K562 (cell line): ENCODE measurements around the gene COL16A1. TPM values are rescaled to one million over a fixed set of nuclear protein-coding genes. Genes with fewer than 3 reads are reported as not detected.

Experiments
- ATAC-seq: fragments of 200-7000 bp; cut with Tn5 transposase; 3 replicates; pipeline ENCODE4 v1.9.1; 2020; ENCODE audit warnings: moderate library complexity
- BruUV-seq: library from RNA; stranded (reverse); fragments of 400-500 nt; replicated peaks from 2 replicates; lab custom pipeline; 2021; lab: Mats Ljungman, UMichigan
- CTCF ChIA-PET: fragments of 300-600 bp; formaldehyde crosslinking; extraction: SDS; loops from one replicate; lab custom pipeline; 2021; ENCODE audit warnings: low intra/inter-chr PET ratio; lab: Yijun Ruan, JAX
- POLR2A ChIA-PET: fragments of 300-600, 350-650 bp; sonication (Branson Sonifier 250); formaldehyde crosslinking; extraction: SDS; loops from one replicate; lab custom pipeline; 2021; ENCODE audit warnings: antibody characterized with exemption, inconsistent platforms; lab: Yijun Ruan, JAX
- DNase-seq, 4 experiments: peaks; one replicate each; pipeline versions ENCODE4 v3.0.0 to v3.0.0-alpha.2; 2011 to 2018; ENCODE audit warnings: low spot score in 3 of 4, mixed read lengths in 3 of 4; ENCODE audit errors: extremely low read depth in 1 of 4
- FAIRE-seq: peaks from 2 replicates; lab custom pipeline; 2011; peaks lifted over from hg19 to GRCh38; lab: Jason Lieb, UNC
- H2AFZ ChIP-seq: 2 replicates; pipeline ENCODE4 v1.6.0; 2011; ENCODE audit warnings: low read depth, low read length, control low read depth, inconsistent platforms
- H3K27ac ChIP-seq: fragments of 200-600 bp; 3 replicates; pipeline ENCODE4 v1.8.0; 2011; ENCODE audit warnings: low read depth, mild to moderate bottlenecking, control low read depth, inconsistent platforms, low read length, moderate library complexity, mixed read lengths; ENCODE audit errors: extremely low read depth
- H3K27me3 ChIP-seq, 2 experiments: fragments of 300-600 bp in 1 of 2; 2 replicates in 1 of 2; 3 replicates in 1 of 2; pipeline versions ENCODE4 v1.6.0 to v1.8.0; 2011; ENCODE audit warnings: inconsistent platforms in 2 of 2, low read length in 2 of 2, mild to moderate bottlenecking in 1 of 2, mixed read lengths in 1 of 2, moderate library complexity in 1 of 2; ENCODE audit not compliant: control insufficient read depth in 2 of 2, insufficient read depth in 2 of 2
- H3K36me3 ChIP-seq: fragments of 300-600 bp; 3 replicates; pipeline ENCODE4 v1.8.0; 2011; ENCODE audit warnings: mild to moderate bottlenecking, low read length, inconsistent platforms; ENCODE audit not compliant: control insufficient read depth, insufficient read depth
- H3K4me1 ChIP-seq, 2 experiments: fragments of 200-600 bp in 1 of 2; replicated peaks in 1 of 2; 2 replicates in 1 of 2; 3 replicates in 1 of 2; pipeline versions ENCODE4 v1.5.1 to v1.8.0; 2011; ENCODE audit warnings: inconsistent platforms in 2 of 2, low read length in 2 of 2, mild to moderate bottlenecking in 1 of 2, mixed read lengths in 1 of 2, moderate library complexity in 1 of 2; ENCODE audit not compliant: control insufficient read depth in 2 of 2, insufficient read depth in 2 of 2
- H3K4me2 ChIP-seq: 2 replicates; pipeline ENCODE4 v1.6.1; 2011; ENCODE audit warnings: low read length, control low read depth, inconsistent platforms, mixed read lengths; ENCODE audit not compliant: insufficient read depth
- H3K4me3 ChIP-seq: fragments of 200-600 bp; sonication (generic), shearing (Covaris generic); 2 replicates; pipeline ENCODE4 v1.5.1; 2016; ENCODE audit warnings: control low read depth, inconsistent platforms
- H3K79me2 ChIP-seq: fragments of 200-600 bp; 3 replicates; pipeline ENCODE4 v1.8.0; 2011; ENCODE audit warnings: low read length, inconsistent platforms; ENCODE audit not compliant: control insufficient read depth, insufficient read depth
- H3K9ac ChIP-seq, 2 experiments: 2 replicates each; pipeline versions ENCODE4 v1.6.0 to v1.6.1; 2011; ENCODE audit warnings: low read depth in 2 of 2, low read length in 2 of 2, control low read depth in 1 of 2, inconsistent platforms in 1 of 2, mild to moderate bottlenecking in 1 of 2, mixed read lengths in 1 of 2; ENCODE audit not compliant: insufficient read depth in 1 of 2
- H3K9me1 ChIP-seq: one replicate; pipeline ENCODE4 v1.6.0; 2011; ENCODE audit warnings: inconsistent platforms, mild to moderate bottlenecking, low read length, moderate library complexity; ENCODE audit not compliant: control insufficient read depth, insufficient read depth
- H3K9me3 ChIP-seq: replicated peaks from 2 replicates; pipeline ENCODE4 v1.5.1; 2011; ENCODE audit warnings: low read depth, low read length, inconsistent platforms; ENCODE audit not compliant: control insufficient read depth, insufficient read depth
- H4K20me1 ChIP-seq: replicated peaks from 2 replicates; pipeline ENCODE4 v1.6.1; 2011; ENCODE audit warnings: low read length, inconsistent platforms, mixed read lengths; ENCODE audit not compliant: control insufficient read depth, insufficient read depth
- CBFA2T2 ChIP-seq: fragments of 450-650 bp; conservative IDR thresholded peaks from 2 replicates; pipeline ENCODE4 v1.6.1; 2017; ENCODE audit warnings: mild to moderate bottlenecking
- HEY1 ChIP-seq: fragments of 250-450 bp; sonication (Bioruptor Pico); IDR thresholded peaks from 2 replicates; pipeline ENCODE4 v1.5.0; 2020; ENCODE audit warnings: mild to moderate bottlenecking, moderate library complexity, borderline replicate concordance
- MTA3 ChIP-seq: fragments of 450-650 bp; formaldehyde crosslinking; IDR thresholded peaks from 2 replicates; pipeline ENCODE4 v1.6.1; 2017; ENCODE audit warnings: mild to moderate bottlenecking, borderline replicate concordance
- MYNN ChIP-seq, 2 experiments: sonication (generic); formaldehyde crosslinking in 1 of 2; IDR thresholded peaks; 2 replicates each; pipeline versions ENCODE4 v1.5.0 to v1.6.1; 2016 to 2020; ENCODE audit warnings: antibody characterized with exemption in 1 of 2, missing genetic modification reagents in 1 of 2
- YBX1 ChIP-seq: fragments of 450-650 bp; IDR thresholded peaks from 2 replicates; pipeline ENCODE4 v1.7.1; 2016; ENCODE audit warnings: mild to moderate bottlenecking
- ZNF12 ChIP-seq: sonication (generic); formaldehyde crosslinking; IDR thresholded peaks from 2 replicates; pipeline ENCODE4 v1.4.0; 2020; ENCODE audit warnings: mild to moderate bottlenecking, missing genetic modification reagents
- ZNF57 ChIP-seq: fragments of 450-650 bp; formaldehyde crosslinking; IDR thresholded peaks from 2 replicates; pipeline ENCODE4 v1.4.0; 2020; ENCODE audit warnings: mild to moderate bottlenecking, moderate library complexity
- WGBS: fragments of 100-300 bp; shearing (Covaris generic); methylation state at CpG from one replicate; pipeline ENCODE4 v1.1.6; 2016; ENCODE audit warnings: low coverage, mixed read lengths; ENCODE audit not compliant: insufficient coverage; ENCODE audit errors: missing lambda C conversion rate; 5-methylcytosine and 5-hydroxymethylcytosine counted together
- in situ Hi-C: fragments of 300-500 bp; cut with MboI; formaldehyde crosslinking; loops from 4 replicates; pipeline ENCODE4 v1.15.0; 2018; ENCODE audit warnings: inconsistent platforms, mixed read lengths
- intact Hi-C: fragments of 100-400 bp; cut with micrococcal nuclease; formaldehyde crosslinking; loops from 2 replicates; pipeline ENCODE4 v1.14.2; 2022
- polyA plus RNA-seq, 8 experiments: library from polyadenylated mRNA; depleted of rRNA in 4 of 8; stranded (reverse) in 5 of 8; unstranded in 3 of 8; fragments of >200 nt; fragmentation: Nextera tagmentation in 2 of 8; fragmentation: Illumina TruSeq in 1 of 8; extraction: Ambion mirVana in 2 of 8; extraction: Trizol in 1 of 8; gene quantifications; 2 replicates each; pipeline versions ENCODE4 v1.2.1 to v1.2.3, GENCODE V29; 2011 to 2014; ENCODE audit warnings: inconsistent platforms in 1 of 8, missing spikeins in 1 of 8
- total RNA-seq, 7 experiments: library from RNA; depleted of rRNA in 6 of 7; stranded (reverse); fragments of >200 nt in 6 of 7; fragmentation: Illumina TruSeq in 2 of 7; extraction: Trizol in 2 of 7; gene quantifications; 2 replicates each; pipeline versions ENCODE4 v1.2.1 to v1.2.3, GENCODE V29; 2011 to 2021; ENCODE audit warnings: low replicate concordance in 1 of 7
- TF ChIP-seq, protein P1 (sequence below): fragments of 250-450 bp; sonication (Bioruptor Pico); IDR thresholded peaks from 2 replicates; pipeline ENCODE4 v1.8.0; 2021; ENCODE audit warnings: moderate library complexity, mild to moderate bottlenecking, inconsistent platforms
- TF ChIP-seq, protein P2 (sequence below): fragments of 250-450 bp; sonication (Bioruptor Pico); IDR thresholded peaks from 2 replicates; pipeline ENCODE4 v1.4.0; 2020; ENCODE audit warnings: mild to moderate bottlenecking, moderate library complexity

Gene COL16A1
- total and polyA plus RNA-seq, 9 of the 15 experiments (the other 6 are each of a cell fraction or from before 2014, with no cell fraction given): 0.11 to 0.60 (median 0.11) TPM; not detected in 6

DNA sequence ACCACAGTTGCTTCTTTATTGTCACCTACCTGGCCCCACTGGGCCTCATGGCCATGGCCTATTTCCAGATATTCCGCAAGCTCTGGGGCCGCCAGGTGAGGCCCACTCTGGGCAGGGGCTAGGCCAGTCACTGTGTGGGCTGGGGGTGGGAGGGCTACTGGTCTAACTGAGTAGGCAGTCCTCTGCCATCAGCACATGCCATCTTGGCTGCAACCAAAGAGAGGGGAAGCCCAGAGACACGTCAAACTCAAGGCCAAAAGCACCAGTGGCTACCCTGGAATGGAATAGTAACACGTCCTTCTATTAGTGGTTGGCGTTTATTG, 82.4 kb downstream of the COL16A1 start:
- no peak for DNase-seq
- peaks cover 0 to 19% of the 10 kb centered on the region in 2 experiments; a peak in 2 of 5 replicates for H3K4me1 ChIP-seq
- TF ChIP-seq, protein P1, sequence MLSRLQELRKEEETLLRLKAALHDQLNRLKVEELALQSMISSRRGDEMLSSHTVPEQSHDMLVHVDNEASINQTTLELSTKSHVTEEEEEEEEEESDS (CRISPR knock-in tag): no peak
- no peaks in the 10 kb centered on the region for H3K36me3 ChIP-seq
- 51% methylated on average over 5 of the region's 5 CpGs for WGBS
- no peaks in the 10 kb centered on the region for H3K9me1 ChIP-seq
- peaks cover 15% of the 10 kb centered on the region for H4K20me1 ChIP-seq
- ChIA-PET POLR2A (no interaction called here), CTCF (no interaction called here)
- H3K27me3 ChIP-seq: peaks cover 20 to 35% of the 10 kb centered on the region in 2 experiments
- no peak overlapping the region for H3K9ac ChIP-seq
- no TSS peak for BruUV-seq
- no peak overlapping the region for H2AFZ ChIP-seq
- H3K4me2 ChIP-seq: no peak overlapping the region
- no peak overlapping the region for H3K27ac ChIP-seq
- in situ Hi-C loops: no loop called here
- ATAC-seq: no peak
- no peak overlapping the region for H3K4me3 ChIP-seq
- FAIRE-seq: no peak
- intact Hi-C loops: no loop called here
- H3K79me2 ChIP-seq: no peaks in the 10 kb centered on the region
- no peaks in the 10 kb centered on the region for H3K9me3 ChIP-seq

DNA sequence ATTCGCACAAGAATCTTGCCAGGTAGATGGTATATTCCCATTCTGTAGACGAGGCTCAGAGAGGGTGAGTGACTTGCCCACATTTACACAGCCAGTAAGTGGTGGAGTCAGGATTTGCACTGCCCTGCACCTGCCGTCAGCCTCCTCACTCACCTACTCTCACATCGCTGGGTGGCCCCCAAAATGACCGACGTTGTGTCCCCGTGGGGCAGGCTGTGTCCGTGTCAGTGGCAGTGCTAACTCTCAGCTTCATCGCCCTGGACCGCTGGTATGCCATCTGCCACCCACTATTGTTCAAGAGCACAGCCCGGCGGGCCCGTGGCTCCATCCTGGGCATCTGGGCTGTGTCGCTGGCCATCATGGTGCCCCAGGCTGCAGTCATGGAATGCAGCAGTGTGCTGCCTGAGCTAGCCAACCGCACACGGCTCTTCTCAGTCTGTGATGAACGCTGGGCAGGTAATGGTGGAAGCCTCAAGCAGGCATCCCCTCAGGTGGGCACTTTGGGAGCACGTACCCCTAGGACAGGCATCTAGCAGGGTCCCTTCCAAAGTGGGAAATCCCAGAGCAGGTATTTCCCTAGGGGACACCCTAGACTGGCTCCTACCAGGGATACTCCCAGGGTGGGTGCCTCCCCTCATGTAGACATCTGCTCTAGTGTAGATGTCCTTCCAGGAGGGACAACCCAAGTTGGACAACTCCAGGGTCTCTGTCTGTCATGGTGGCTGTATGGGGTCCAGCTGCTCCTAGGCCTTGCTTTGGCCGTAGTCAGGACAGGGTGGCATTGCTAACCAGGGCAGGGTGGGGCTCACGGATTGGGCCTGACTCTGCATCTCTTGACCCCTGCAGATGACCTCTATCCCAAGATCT, 83.0 kb downstream of the COL16A1 start:
- H3K36me3 ChIP-seq: no peaks in the 10 kb centered on the region
- no peak for ATAC-seq
- intact Hi-C loops: no loop called here
- peaks cover 0 to 19% of the 10 kb centered on the region in 2 experiments; a peak in 2 of 5 replicates for H3K4me1 ChIP-seq
- H4K20me1 ChIP-seq: peaks cover 20% of the 10 kb centered on the region
- ChIA-PET POLR2A (no interaction called here), CTCF (no interaction called here)
- no peak overlapping the region for H3K4me3 ChIP-seq
- 0 out of 4 replicates have a peak overlapping the region, but pooled peaks of 1 of the 2 experiments have one; percentile 36 for H3K9ac ChIP-seq
- no peak for DNase-seq
- H3K9me3 ChIP-seq: no peaks in the 10 kb centered on the region
- no TSS peak for BruUV-seq
- peaks cover 26 to 41% of the 10 kb centered on the region in 2 experiments for H3K27me3 ChIP-seq
- no peak overlapping the region for H3K27ac ChIP-seq
- no peak overlapping the region for H3K4me2 ChIP-seq
- no peak overlapping the region for H2AFZ ChIP-seq
- H3K79me2 ChIP-seq: no peaks in the 10 kb centered on the region
- WGBS: 25% methylated on average over 20 of the region's 20 CpGs
- no peaks in the 10 kb centered on the region for H3K9me1 ChIP-seq
- in situ Hi-C loops: no loop called here
- no peak for FAIRE-seq
- TF ChIP-seq ZNF57 (CRISPR knock-in tag) (no peak), MTA3 (no peak), CBFA2T2 (no peak), ZNF12 (CRISPR knock-in tag) (no peak), MYNN (IDR thresholded peaks at IDR 0.05) (no peak), MYNN (CRISPR knock-in tag; IDR thresholded peaks at IDR 0.05) (no peak), YBX1 (no peak), HEY1 (no peak)
- TF ChIP-seq, protein P2, sequence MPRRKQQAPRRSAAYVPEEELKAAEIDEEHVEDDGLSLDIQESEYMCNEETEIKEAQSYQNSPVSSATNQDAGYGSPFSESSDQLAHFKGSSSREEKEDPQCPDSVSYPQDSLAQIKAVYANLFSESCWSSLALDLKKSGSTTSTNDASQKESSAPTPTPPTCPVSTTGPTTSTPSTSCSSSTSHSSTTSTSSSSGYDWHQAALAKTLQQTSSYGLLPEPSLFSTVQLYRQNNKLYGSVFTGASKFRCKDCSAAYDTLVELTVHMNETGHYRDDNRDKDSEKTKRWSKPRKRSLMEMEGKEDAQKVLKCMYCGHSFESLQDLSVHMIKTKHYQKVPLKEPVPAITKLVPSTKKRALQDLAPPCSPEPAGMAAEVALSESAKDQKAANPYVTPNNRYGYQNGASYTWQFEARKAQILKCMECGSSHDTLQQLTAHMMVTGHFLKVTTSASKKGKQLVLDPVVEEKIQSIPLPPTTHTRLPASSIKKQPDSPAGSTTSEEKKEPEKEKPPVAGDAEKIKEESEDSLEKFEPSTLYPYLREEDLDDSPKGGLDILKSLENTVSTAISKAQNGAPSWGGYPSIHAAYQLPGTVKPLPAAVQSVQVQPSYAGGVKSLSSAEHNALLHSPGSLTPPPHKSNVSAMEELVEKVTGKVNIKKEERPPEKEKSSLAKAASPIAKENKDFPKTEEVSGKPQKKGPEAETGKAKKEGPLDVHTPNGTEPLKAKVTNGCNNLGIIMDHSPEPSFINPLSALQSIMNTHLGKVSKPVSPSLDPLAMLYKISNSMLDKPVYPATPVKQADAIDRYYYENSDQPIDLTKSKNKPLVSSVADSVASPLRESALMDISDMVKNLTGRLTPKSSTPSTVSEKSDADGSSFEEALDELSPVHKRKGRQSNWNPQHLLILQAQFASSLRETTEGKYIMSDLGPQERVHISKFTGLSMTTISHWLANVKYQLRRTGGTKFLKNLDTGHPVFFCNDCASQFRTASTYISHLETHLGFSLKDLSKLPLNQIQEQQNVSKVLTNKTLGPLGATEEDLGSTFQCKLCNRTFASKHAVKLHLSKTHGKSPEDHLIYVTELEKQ (CRISPR knock-in tag): no peak
